GM10248 (cell line): Measurements from ENCODE around the gene LHX4.

Experiments used
- CTCF ChIA-PET: fragments of 300-600 bp; sonication (Branson Sonifier 250); formaldehyde crosslinking; extraction: SDS; loops from one replicate; lab custom pipeline; 2021; ENCODE audit warnings: antibody characterized with exemption; lab: Yijun Ruan, JAX
- POLR2A ChIA-PET: fragments of 350-650 bp; sonication (Branson Sonifier 250); formaldehyde crosslinking; extraction: SDS; loops from one replicate; lab custom pipeline; 2020; ENCODE audit warnings: antibody characterized with exemption; lab: Yijun Ruan, JAX
- DNase-seq: peaks from one replicate; pipeline ENCODE4 v3.0.0; 2012; ENCODE audit errors: extremely low spot score
- TF ChIP-seq, protein P1 (sequence below): IDR thresholded peaks from 2 replicates; pipeline ENCODE4 v1.5.1; 2012; ENCODE audit warnings: mild to moderate bottlenecking, low read depth; ENCODE audit errors: extremely low read depth, missing control alignments, control extremely low read depth

Gene LHX4

DNA sequence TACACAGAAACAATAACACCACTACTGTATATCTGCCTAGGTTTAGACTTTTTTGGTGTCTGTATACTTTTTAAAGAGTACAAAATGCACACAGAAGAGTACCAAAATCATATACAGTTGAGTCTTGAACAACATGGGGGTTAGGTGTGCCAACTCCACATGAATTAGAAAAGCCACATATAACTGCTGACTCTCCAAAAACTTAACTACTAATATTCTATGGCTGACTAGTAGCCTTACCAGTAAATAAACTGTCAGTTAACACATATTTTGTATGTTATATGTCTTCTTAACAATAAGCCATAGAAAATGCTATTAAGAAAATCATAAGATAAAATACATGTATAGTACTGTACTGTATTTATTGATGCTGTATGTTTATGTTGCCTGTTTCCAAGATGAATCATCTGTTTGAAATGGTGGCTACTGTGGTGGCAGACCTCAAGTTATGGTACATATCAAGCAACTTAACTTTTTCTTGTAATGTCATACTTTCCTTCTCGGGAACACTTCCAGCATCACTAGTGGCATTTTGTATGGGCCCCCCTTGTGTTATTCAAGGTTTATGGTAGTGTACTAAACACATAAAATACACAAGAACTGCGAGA, 71.2 kb downstream of the LHX4 start:
- POLR2A ChIA-PET = no interaction called here
- CTCF ChIA-PET = no interaction called here
- TF ChIP-seq, protein P1, sequence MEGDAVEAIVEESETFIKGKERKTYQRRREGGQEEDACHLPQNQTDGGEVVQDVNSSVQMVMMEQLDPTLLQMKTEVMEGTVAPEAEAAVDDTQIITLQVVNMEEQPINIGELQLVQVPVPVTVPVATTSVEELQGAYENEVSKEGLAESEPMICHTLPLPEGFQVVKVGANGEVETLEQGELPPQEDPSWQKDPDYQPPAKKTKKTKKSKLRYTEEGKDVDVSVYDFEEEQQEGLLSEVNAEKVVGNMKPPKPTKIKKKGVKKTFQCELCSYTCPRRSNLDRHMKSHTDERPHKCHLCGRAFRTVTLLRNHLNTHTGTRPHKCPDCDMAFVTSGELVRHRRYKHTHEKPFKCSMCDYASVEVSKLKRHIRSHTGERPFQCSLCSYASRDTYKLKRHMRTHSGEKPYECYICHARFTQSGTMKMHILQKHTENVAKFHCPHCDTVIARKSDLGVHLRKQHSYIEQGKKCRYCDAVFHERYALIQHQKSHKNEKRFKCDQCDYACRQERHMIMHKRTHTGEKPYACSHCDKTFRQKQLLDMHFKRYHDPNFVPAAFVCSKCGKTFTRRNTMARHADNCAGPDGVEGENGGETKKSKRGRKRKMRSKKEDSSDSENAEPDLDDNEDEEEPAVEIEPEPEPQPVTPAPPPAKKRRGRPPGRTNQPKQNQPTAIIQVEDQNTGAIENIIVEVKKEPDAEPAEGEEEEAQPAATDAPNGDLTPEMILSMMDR = no peak
- DNase-seq = no peak

DNA sequence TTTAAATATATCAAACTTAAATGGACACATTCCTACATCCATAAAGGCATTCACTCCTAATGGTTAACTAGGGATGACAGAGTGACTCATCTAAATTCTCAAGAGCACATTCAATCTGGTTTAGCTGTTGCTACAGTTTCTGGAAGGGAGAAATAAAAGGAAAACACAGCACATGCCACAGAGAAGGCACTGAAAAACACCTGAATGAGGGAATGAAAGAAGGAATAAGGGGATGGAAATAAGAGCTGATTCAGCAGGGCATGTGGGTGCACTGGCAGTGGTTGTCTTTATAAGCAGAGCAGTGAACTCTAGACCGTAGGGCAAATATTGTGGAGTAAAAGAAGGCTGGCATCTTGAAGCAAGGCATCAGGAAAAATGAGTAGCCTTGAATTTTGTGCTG, 79.3 kb downstream of the LHX4 start:
- ChIA-PET POLR2A (no interaction called here), CTCF (interaction anchor here (0.8 to 1.3 kb wide), 4 partner anchors 9 to 26 kb away, joined by 3 to 4 read pairs (median 3); no protein-coding TSS in a partner anchor)
- TF ChIP-seq, protein P1 = no peak
- no peak for DNase-seq

DNA sequence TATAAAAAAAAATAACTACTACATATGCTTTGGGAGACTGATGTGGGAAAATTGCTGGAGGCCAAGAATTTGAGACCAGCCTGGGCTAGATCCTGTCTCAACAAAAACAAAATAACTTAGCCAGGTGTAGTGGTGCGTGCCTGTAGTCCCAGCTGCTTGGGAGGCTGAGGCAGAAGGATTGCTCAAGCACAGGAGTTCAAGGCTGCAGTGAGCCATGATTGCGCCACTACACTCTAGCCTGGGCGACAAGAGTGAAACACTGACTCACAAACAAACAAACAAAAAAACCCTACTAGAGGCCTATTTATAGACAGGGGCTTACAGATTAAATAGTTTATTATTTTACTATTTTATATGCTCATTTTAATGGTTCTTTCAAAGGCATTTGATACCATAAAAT, 80.0 kb downstream of the LHX4 start:
- CTCF ChIA-PET = interaction anchor here (0.8 to 1.3 kb wide), 3 partner anchors 9 to 24 kb away, joined by 3 to 4 read pairs (median 3); no protein-coding TSS in a partner anchor
- POLR2A ChIA-PET = no interaction called here
- DNase-seq = no peak

DNA sequence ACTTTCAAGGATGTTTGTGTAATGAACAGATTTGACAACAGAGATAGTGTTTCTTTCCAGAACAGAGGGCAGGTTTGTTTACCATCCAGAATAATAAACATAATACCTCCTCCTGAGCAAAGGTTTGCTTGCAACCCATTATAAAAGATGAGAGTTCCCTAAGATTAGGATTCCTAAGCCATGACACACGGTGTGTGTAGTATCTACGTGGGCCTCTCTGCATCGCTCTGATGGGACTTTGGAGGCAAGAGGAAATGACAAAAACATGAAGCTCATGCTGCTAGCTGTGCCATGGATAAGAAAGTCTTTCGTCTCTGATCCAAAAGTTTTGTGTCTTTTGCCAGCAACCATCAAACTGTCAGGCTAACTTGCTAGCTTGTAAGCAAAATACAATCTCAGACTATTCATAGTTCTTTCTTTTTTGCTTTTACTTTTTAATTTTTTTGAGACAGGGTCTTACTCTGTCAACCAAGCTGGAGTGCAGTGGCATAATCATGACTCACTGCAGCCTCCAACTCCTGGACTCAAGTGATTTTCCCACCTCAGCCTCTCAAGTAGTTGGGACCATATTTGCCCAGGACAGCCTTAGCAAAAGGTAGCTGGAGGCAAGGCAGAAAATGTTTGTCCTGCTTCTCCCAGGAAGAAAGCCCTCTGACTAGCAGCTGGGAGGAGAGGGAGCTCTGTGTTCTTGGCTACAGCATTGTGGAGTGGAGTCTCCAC, 81.1 kb downstream of the LHX4 start:
- ChIA-PET CTCF (interaction anchor here (0.8 to 1.2 kb wide), 3 partner anchors 9 to 58 kb away, joined by 3 read pairs; no protein-coding TSS in a partner anchor), POLR2A (no interaction called here)
- no peak for DNase-seq
- TF ChIP-seq, protein P1 = no peak

More for the DNA sequence above, 80.0 kb downstream of the LHX4 start:
- TF ChIP-seq, protein P1 = no peak

DNA sequence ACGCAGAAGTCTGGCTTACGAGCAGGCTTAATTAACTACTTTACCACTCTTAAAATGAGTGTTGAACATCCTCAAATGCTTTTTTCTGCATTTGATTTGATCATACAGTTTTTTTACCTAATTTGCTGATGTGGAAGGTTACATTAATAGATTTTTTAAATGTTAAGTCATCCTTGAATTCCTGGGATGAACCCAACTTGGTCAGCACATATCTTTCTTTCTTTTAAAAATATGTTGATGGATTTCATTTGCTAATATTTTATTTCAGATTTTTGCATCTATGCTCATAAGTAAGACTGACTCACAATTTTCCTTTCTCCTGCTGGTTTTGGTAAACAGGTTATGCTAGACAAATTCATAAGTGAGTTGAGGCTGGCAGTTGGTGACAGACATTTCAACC, 82.9 kb downstream of the LHX4 start:
- ChIA-PET POLR2A (no interaction called here), CTCF (no interaction called here)
- TF ChIP-seq, protein P1 = no peak
- no peak for DNase-seq

DNA sequence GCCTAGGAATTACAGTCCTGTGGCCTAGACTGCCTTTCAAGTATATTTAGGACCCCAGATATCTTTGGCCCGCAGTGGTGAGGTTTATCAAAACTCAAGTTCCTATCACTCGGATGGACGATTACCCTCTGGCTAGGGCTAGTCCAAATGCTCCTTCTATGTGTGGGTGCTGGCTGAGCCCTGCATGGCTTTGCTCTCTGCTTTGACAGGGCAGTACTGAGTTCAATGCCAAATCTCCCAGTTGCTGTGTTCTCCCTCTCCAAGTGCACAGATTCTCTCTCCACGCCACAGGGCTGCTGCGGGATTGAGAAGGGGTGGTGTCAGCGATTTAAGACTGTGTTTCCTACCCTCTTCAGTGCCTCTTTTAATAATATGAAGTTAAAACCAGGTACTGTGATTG, 97.0 kb downstream of the LHX4 start:
- POLR2A ChIA-PET = no interaction called here
- CTCF ChIA-PET = no interaction called here
- DNase-seq = no peak
- TF ChIP-seq, protein P1 = no peak
